ENCODE results near the gene TMEM132E. TPM values are rescaled to one million over a fixed set of nuclear protein-coding genes. Genes with fewer than 3 reads are reported as not detected.

TMEM132E gene
- total RNA-seq, 3 donors from 2014 or later, result under 0.01 TPM; not detected in 1

DNA sequence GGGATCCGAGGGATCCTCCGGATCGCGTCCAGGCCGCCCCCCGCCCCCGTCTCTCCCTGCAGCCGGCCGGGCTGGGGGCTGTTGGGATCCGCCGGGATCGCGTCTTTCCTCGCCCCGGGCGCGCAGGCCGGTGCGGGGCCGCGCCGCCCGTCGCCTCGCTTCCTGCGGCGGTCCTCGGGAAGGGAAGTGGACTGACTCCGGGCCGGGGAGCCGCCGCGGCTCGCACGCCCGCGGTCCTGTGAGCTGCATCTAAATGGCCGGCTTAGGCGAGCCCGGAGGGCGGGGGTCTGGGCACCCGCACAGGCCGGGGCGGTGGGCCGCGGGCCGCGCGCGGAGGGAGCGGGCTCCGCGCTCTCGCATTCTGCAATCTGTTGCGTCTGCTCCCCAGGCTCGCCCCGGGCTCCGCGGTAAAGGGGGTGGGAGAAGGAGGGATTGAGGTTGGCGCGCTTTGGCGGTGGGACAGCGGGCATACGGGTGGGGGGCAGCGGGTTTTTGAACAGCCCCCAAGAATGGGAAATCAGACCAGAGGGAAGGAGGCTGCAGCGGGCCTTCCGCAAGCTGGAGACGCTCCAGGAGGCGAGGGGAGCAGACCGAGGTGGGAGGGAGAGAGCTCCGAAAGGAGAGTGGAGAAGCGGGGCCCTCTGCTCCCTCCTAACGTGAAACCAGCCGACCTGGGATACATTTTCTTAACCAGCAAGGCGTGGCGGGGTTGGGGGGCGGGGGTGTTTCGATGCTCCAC lies 2.2 kb downstream of the TMEM132E start:
- Histone ChIP-seq H3K36me3 (no peaks in the 10 kb centered on the region), H3K4me1 (peaks cover 21 to 23% of the 10 kb centered on the region in 2 donors), H3K27ac (no peak overlapping the region), H3K4me3 (peak overlapping the region; percentile 48 to 79 (median 59)), H3K27me3 (peaks cover 6 to 81% of the 10 kb centered on the region in 2 donors), H3K9me3 (no peaks in the 10 kb centered on the region)
- peak in 1 of 2 donors; percentile 37 for DNase-seq (ENCODE audit: low spot score in 2 of 2)
- intact Hi-C loops (cut with DNase I; ENCODE audit: low total_unique reads), result no loop called here
- TF ChIP-seq POLR2A (IDR thresholded peaks at IDR 0.05), result no peak
- TF ChIP-seq, protein P1, sequence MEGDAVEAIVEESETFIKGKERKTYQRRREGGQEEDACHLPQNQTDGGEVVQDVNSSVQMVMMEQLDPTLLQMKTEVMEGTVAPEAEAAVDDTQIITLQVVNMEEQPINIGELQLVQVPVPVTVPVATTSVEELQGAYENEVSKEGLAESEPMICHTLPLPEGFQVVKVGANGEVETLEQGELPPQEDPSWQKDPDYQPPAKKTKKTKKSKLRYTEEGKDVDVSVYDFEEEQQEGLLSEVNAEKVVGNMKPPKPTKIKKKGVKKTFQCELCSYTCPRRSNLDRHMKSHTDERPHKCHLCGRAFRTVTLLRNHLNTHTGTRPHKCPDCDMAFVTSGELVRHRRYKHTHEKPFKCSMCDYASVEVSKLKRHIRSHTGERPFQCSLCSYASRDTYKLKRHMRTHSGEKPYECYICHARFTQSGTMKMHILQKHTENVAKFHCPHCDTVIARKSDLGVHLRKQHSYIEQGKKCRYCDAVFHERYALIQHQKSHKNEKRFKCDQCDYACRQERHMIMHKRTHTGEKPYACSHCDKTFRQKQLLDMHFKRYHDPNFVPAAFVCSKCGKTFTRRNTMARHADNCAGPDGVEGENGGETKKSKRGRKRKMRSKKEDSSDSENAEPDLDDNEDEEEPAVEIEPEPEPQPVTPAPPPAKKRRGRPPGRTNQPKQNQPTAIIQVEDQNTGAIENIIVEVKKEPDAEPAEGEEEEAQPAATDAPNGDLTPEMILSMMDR (IDR thresholded peaks at IDR 0.05), result no peak

DNA sequence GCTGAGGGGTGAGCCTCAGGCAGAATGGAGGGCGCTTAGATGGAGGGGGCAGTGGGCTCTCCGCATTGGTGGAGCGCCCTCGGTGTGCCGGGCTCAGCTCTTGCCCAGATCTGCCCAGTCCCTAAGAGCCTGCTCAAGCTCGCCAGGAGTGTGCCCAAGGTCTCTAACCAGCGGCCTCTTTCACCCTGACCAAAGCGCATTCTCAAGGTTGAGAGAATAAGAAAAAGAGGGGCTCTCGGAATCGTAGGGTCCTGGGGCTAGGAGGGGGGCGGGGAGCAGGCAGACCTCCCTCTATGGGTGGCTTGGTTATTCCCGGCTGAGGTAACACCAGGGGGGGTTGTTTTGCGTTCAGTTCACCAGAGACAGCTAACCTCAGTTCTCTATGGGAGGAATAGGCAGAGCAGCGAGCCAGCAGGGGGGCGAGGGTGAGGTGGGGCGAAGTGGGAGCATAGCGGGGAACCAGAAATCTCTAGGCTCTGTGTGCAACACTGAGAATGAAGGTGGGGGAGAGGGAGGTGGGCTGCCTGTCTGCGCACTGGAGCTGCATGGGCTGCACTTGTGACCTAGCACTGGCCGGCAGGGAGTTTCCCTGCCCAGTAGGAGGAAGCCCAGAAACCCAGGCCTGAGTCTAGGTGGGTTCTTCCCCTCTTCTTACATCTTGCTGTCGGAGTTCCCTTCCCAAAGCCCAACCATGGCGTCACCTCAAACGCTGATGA lies 3.0 kb downstream of the TMEM132E start:
- DNase-seq (ENCODE audit: low spot score in 2 of 2), result peak in 1 of 2 donors; percentile 42
- Histone ChIP-seq H3K9me3 (no peaks in the 10 kb centered on the region), H3K4me3 (peak overlapping the region in 2 of 3 donors; percentile 59 to 79), H3K4me1 (peaks cover 21 to 23% of the 10 kb centered on the region in 2 donors), H3K27ac (no peak overlapping the region), H3K36me3 (no peaks in the 10 kb centered on the region), H3K27me3 (peaks cover 6 to 79% of the 10 kb centered on the region in 2 donors)
- TF ChIP-seq POLR2AphosphoS5 (IDR thresholded peaks at IDR 0.05), result no peak
- no peak for TF ChIP-seq POLR2A (IDR thresholded peaks at IDR 0.05)
- TF ChIP-seq, protein P1 (IDR thresholded peaks at IDR 0.05), result no peak
- intact Hi-C loops (cut with DNase I; ENCODE audit: low total_unique reads), result no loop called here

DNA sequence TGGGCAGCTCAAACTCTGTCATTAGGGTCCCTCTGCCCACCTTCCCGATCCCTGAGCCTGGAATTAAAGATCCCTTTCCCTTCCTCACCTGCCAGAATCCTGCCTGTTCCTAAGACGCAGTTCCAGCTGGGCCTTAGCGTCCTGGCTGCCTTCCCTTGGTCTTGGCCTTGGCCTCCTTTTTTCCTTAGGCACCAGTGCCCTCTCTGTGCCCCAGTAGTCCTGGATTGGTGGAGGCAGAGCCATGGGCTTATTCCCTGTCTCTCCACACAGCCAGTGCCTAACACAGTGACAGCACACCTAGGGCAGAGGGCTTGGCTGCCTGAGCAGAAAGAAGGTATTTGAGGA lies 3.5 kb downstream of the TMEM132E start:
- H3K4me3 ChIP-seq, result no peak overlapping the region
- peaks cover 21 to 23% of the 10 kb centered on the region in 2 donors for H3K4me1 ChIP-seq
- H3K27ac ChIP-seq, result no peak overlapping the region
- intact Hi-C loops (cut with DNase I; ENCODE audit: low total_unique reads), result no loop called here
- H3K9me3 ChIP-seq, result no peaks in the 10 kb centered on the region
- H3K27me3 ChIP-seq, result peaks cover 6 to 77% of the 10 kb centered on the region in 2 donors
- TF ChIP-seq POLR2A (IDR thresholded peaks at IDR 0.05), result no peak
- TF ChIP-seq, protein P1 (IDR thresholded peaks at IDR 0.05), result no peak
- TF ChIP-seq POLR2AphosphoS5 (IDR thresholded peaks at IDR 0.05), result no peak
- peak in 1 of 2 donors; percentile 3 for DNase-seq (ENCODE audit: low spot score in 2 of 2)
- no peaks in the 10 kb centered on the region for H3K36me3 ChIP-seq

DNA sequence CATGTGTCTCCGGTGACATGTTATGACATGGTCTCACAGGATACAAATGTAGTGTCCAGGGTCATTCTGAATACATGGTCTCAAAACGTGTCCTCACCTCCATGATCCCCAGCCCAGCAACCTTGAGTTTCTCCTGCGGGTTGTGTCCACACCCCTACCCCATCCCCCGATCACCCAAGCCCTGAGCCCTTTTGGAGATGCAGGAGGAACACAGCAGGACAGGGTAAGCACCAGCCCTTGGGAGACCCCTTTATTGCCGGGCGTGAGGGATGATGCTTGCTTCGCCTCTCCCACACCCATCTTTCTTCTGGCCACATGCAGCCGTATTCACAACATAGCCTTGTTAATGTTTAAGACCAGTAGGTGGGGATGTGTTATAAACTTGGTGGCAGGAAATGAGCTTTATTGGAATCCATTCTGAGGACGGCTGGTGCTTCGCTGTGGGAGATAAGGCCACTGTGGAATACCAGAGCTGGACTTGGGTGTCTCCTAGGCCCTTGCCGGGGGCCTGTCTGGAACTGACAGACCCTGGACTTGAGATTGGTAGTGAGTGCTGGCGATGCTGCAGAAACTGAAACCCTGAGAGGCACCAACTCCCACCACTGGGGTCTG lies 5.5 kb downstream of the TMEM132E start:
- intact Hi-C loops (cut with DNase I; ENCODE audit: low total_unique reads), result no loop called here
- Histone ChIP-seq H3K9me3 (no peaks in the 10 kb centered on the region), H3K27ac (no peak overlapping the region), H3K36me3 (no peaks in the 10 kb centered on the region), H3K4me1 (peaks cover 17 to 19% of the 10 kb centered on the region in 2 donors), H3K4me3 (no peak overlapping the region), H3K27me3 (peaks cover 6 to 75% of the 10 kb centered on the region in 2 donors)
- TF ChIP-seq POLR2AphosphoS5 (IDR thresholded peaks at IDR 0.05) (no peak), POLR2A (IDR thresholded peaks at IDR 0.05) (no peak)
- TF ChIP-seq, protein P1 (IDR thresholded peaks at IDR 0.05), result no peak
- DNase-seq (ENCODE audit: low spot score in 2 of 2), result no peak

Measured in breast epithelium (tissue), 4 donors.